HEK293 (cell line): ENCODE results near the gene R3HDM2.
A peak's percentile ranks its signal among the peaks of the same experiment; 100 is the strongest.

Experiments
- GLIS1 ChIP-seq: fragments of 450-650 bp; formaldehyde crosslinking; IDR thresholded peaks from 2 replicates; pipeline ENCODE4 v1.5.1; 2016; ENCODE audit warnings: missing biosample characterization, missing genetic modification characterization
- HIC1 ChIP-seq: fragments of 450-650 bp; formaldehyde crosslinking; IDR thresholded peaks from 2 replicates; pipeline ENCODE4 v1.5.1; 2016; ENCODE audit warnings: missing biosample characterization, missing genetic modification characterization
- IKZF3 ChIP-seq: fragments of 450-650 bp; IDR thresholded peaks from 2 replicates; pipeline ENCODE4 v1.5.0; 2018; ENCODE audit warnings: missing biosample characterization, mild to moderate bottlenecking, missing genetic modification characterization, moderate library complexity
- KLF10 ChIP-seq: fragments of 450-650 bp; IDR thresholded peaks from 2 replicates; pipeline ENCODE4 v1.5.1; 2018; ENCODE audit warnings: missing biosample characterization, mild to moderate bottlenecking, missing genetic modification characterization
- KLF16 ChIP-seq: fragments of 450-650 bp; formaldehyde crosslinking; IDR thresholded peaks from 2 replicates; pipeline ENCODE4 v1.5.1; 2017; ENCODE audit warnings: missing biosample characterization, missing genetic modification characterization
- KLF8 ChIP-seq: fragments of 450-650 bp; formaldehyde crosslinking; IDR thresholded peaks from 2 replicates; pipeline ENCODE4 v1.5.1; 2016; ENCODE audit warnings: missing biosample characterization, missing genetic modification characterization
- PATZ1 ChIP-seq: fragments of 450-650 bp; formaldehyde crosslinking; IDR thresholded peaks from 2 replicates; pipeline ENCODE4 v1.5.1; 2016; ENCODE audit warnings: missing biosample characterization, missing genetic modification characterization
- REPIN1 ChIP-seq: fragments of 450-650 bp; formaldehyde crosslinking; IDR thresholded peaks from 2 replicates; pipeline ENCODE4 v1.5.1; 2017; ENCODE audit warnings: missing biosample characterization, missing genetic modification characterization, low read depth
- SCRT1 ChIP-seq: fragments of 450-650 bp; formaldehyde crosslinking; IDR thresholded peaks from 2 replicates; pipeline ENCODE4 v1.5.1; 2016; ENCODE audit warnings: missing biosample characterization, missing genetic modification characterization, borderline replicate concordance
- ZBTB1 ChIP-seq: fragments of 450-650 bp; formaldehyde crosslinking; IDR thresholded peaks from 2 replicates; pipeline ENCODE4 v1.5.1; 2016; ENCODE audit warnings: missing biosample characterization, missing genetic modification characterization
- ZBTB20 ChIP-seq: fragments of 450-650 bp; formaldehyde crosslinking; IDR thresholded peaks from 2 replicates; pipeline ENCODE4 v1.5.1; 2016; ENCODE audit warnings: missing biosample characterization, missing genetic modification characterization
- ZBTB48 ChIP-seq: fragments of 450-650 bp; formaldehyde crosslinking; IDR thresholded peaks from 2 replicates; pipeline ENCODE4 v1.5.1; 2016; ENCODE audit warnings: missing biosample characterization, missing genetic modification characterization
- ZBTB7A ChIP-seq: fragments of 450-650 bp; formaldehyde crosslinking; IDR thresholded peaks from 2 replicates; pipeline ENCODE4 v1.5.1; 2016; ENCODE audit warnings: low read depth, missing biosample characterization, missing genetic modification characterization
- ZEB2 ChIP-seq: fragments of 450-650 bp; formaldehyde crosslinking; IDR thresholded peaks from 2 replicates; pipeline ENCODE4 v1.5.1; 2016; ENCODE audit warnings: missing biosample characterization, missing genetic modification characterization
- ZFP37 ChIP-seq: fragments of 450-650 bp; formaldehyde crosslinking; IDR thresholded peaks from 2 replicates; pipeline ENCODE4 v1.5.1; 2016; ENCODE audit warnings: missing biosample characterization, missing genetic modification characterization
- ZIC2 ChIP-seq: fragments of 450-650 bp; formaldehyde crosslinking; IDR thresholded peaks from 2 replicates; pipeline ENCODE4 v1.5.1; 2016; ENCODE audit warnings: missing biosample characterization, missing genetic modification characterization
- ZNF121 ChIP-seq: fragments of 450-650 bp; formaldehyde crosslinking; IDR thresholded peaks from 2 replicates; pipeline ENCODE4 v1.5.1; 2016; ENCODE audit warnings: missing biosample characterization, missing genetic modification characterization
- ZNF16 ChIP-seq: fragments of 450-650 bp; formaldehyde crosslinking; IDR thresholded peaks from 2 replicates; pipeline ENCODE4 v1.5.1; 2016; ENCODE audit warnings: low read depth, missing biosample characterization, missing genetic modification characterization
- ZNF184 ChIP-seq: fragments of 450-650 bp; IDR thresholded peaks from 2 replicates; pipeline ENCODE4 v1.5.1; 2018; ENCODE audit warnings: missing biosample characterization, mild to moderate bottlenecking, missing genetic modification characterization
- ZNF19 ChIP-seq: fragments of 450-650 bp; formaldehyde crosslinking; IDR thresholded peaks from 2 replicates; pipeline ENCODE4; 2016; ENCODE audit warnings: missing biosample characterization, missing genetic modification characterization, low read depth
- ZNF24 ChIP-seq: fragments of 450-650 bp; formaldehyde crosslinking; IDR thresholded peaks from 2 replicates; pipeline ENCODE4 v1.5.1; 2016; ENCODE audit warnings: missing biosample characterization, missing genetic modification characterization
- ZNF248 ChIP-seq: fragments of 450-650 bp; formaldehyde crosslinking; IDR thresholded peaks from 2 replicates; pipeline ENCODE4 v1.5.1; 2017; ENCODE audit warnings: missing biosample characterization, missing genetic modification characterization
- ZNF302 ChIP-seq: fragments of 450-650 bp; formaldehyde crosslinking; IDR thresholded peaks from 2 replicates; pipeline ENCODE4 v1.5.1; 2016; ENCODE audit warnings: missing biosample characterization, missing genetic modification characterization, low read depth
- ZNF341 ChIP-seq: fragments of 450-650 bp; formaldehyde crosslinking; IDR thresholded peaks from 2 replicates; pipeline ENCODE4; 2016; ENCODE audit warnings: low read depth, missing biosample characterization, missing genetic modification characterization
- ZNF366 ChIP-seq: fragments of 450-650 bp; formaldehyde crosslinking; conservative IDR thresholded peaks from 2 replicates; pipeline ENCODE4 v1.5.1; 2016; ENCODE audit warnings: missing biosample characterization, missing genetic modification characterization
- ZNF37A ChIP-seq: fragments of 450-650 bp; IDR thresholded peaks from 2 replicates; pipeline ENCODE4 v1.5.1; 2018; ENCODE audit warnings: missing biosample characterization, missing genetic modification characterization
- ZNF423 ChIP-seq: fragments of 450-650 bp; formaldehyde crosslinking; IDR thresholded peaks from 2 replicates; pipeline ENCODE4 v1.5.1; 2016; ENCODE audit warnings: missing biosample characterization, missing genetic modification characterization
- ZNF48 ChIP-seq: fragments of 450-650 bp; formaldehyde crosslinking; IDR thresholded peaks from 2 replicates; pipeline ENCODE4 v1.5.1; 2016; ENCODE audit warnings: missing biosample characterization, missing genetic modification characterization
- ZNF514 ChIP-seq: fragments of 450-650 bp; formaldehyde crosslinking; IDR thresholded peaks from 2 replicates; pipeline ENCODE4 v1.5.1; 2016; ENCODE audit warnings: missing biosample characterization, missing genetic modification characterization
- ZNF518A ChIP-seq: fragments of 450-650 bp; formaldehyde crosslinking; conservative IDR thresholded peaks from 2 replicates; pipeline ENCODE4 v1.5.1; 2016; ENCODE audit warnings: low read depth, missing biosample characterization, missing genetic modification characterization
- ZNF639 ChIP-seq: fragments of 450-650 bp; formaldehyde crosslinking; IDR thresholded peaks from 2 replicates; pipeline ENCODE4 v1.5.1; 2016; ENCODE audit warnings: missing biosample characterization, missing genetic modification characterization
- ZNF677 ChIP-seq: fragments of 450-650 bp; IDR thresholded peaks from 2 replicates; pipeline ENCODE4 v1.5.0; 2018; ENCODE audit warnings: missing biosample characterization, mild to moderate bottlenecking, missing genetic modification characterization, moderate library complexity

The R3HDM2 gene

GRCh38 chr12:57220770-57221168, 210.1 kb downstream of the R3HDM2 start (continued):
- no peak for TF ChIP-seq HIC1 (tag by site-specific recombination)
- no peak for TF ChIP-seq ZNF37A
- TF ChIP-seq ZNF24, result no peak
- no peak for TF ChIP-seq ZNF677 (tag by site-specific recombination)
- no peak for TF ChIP-seq ZNF16 (tag by site-specific recombination)
- no peak for TF ChIP-seq ZNF514 (tag by site-specific recombination)
- TF ChIP-seq ZNF366 (tag by site-specific recombination), result peak; percentile 73
- no peak for TF ChIP-seq ZNF302 (tag by site-specific recombination)
- no peak for TF ChIP-seq ZNF639 (tag by site-specific recombination)
- TF ChIP-seq ZNF121 (tag by site-specific recombination), result no peak
- no peak for TF ChIP-seq REPIN1 (tag by site-specific recombination)
- no peak for TF ChIP-seq ZBTB7A (tag by site-specific recombination)
- no peak for TF ChIP-seq ZNF19 (tag by site-specific recombination)
- no peak for TF ChIP-seq GLIS1 (tag by site-specific recombination)
- no peak for TF ChIP-seq ZNF184
- no peak for TF ChIP-seq ZNF248 (tag by site-specific recombination)
- no peak for TF ChIP-seq ZNF518A
- TF ChIP-seq ZNF423, result no peak
- no peak for TF ChIP-seq ZIC2 (tag by site-specific recombination)
- TF ChIP-seq KLF16, result no peak
- peak; percentile 56; the same call in 1 of the 2 replicates for TF ChIP-seq ZBTB20 (tag by site-specific recombination)
- no peak for TF ChIP-seq SCRT1 (tag by site-specific recombination)
- peak; percentile 57; the same call in 1 of the 2 replicates for TF ChIP-seq PATZ1 (tag by site-specific recombination)
- no peak for TF ChIP-seq KLF8
- TF ChIP-seq ZEB2 (tag by site-specific recombination), result no peak
- TF ChIP-seq ZNF48 (tag by site-specific recombination), result no peak
- TF ChIP-seq ZFP37 (tag by site-specific recombination), result no peak
- no peak for TF ChIP-seq KLF10
- TF ChIP-seq ZBTB1 (tag by site-specific recombination), result no peak
- TF ChIP-seq ZBTB48 (tag by site-specific recombination), result peak; percentile 15; the same call in 1 of the 2 replicates
- no peak for TF ChIP-seq IKZF3 (tag by site-specific recombination)
- no peak for TF ChIP-seq ZNF341 (tag by site-specific recombination)
